GM23338 (cell line): ENCODE data around the gene SDC3. TPM values are rescaled to one million over a fixed set of nuclear protein-coding genes. Genes with fewer than 3 reads are reported as not detected.
A peak's percentile ranks its signal among the peaks of the same experiment; 100 is the strongest.

ENCODE experiments used
- ATAC-seq: fragments of 200-7000 bp; cut with Tn5 transposase; 3 replicates; pipeline ENCODE4 v1.9.1; 2020
- DNase-seq: peaks from one replicate; pipeline ENCODE4 v3.0.0-alpha.2; 2015; ENCODE audit warnings: low spot score
- H2AFZ ChIP-seq: fragments of 200-600 bp; sonication (generic); 2 replicates; pipeline ENCODE4 v1.8.0; 2016; ENCODE audit warnings: antibody characterized with exemption, mild to moderate bottlenecking, moderate library complexity
- H3F3A ChIP-seq: fragments of 200-600 bp; sonication (generic); replicated peaks from 2 replicates; pipeline ENCODE4 v1.8.0; 2017; ENCODE audit warnings: antibody characterized with exemption, mixed run types, low read depth
- H3K27ac ChIP-seq: fragments of 200-600 bp; sonication (generic); 2 replicates; pipeline ENCODE4 v1.6.1; 2016; ENCODE audit warnings: low read depth
- H3K27me3 ChIP-seq: fragments of 200-600 bp; sonication (generic); 2 replicates; pipeline ENCODE4 v1.8.0; 2016; ENCODE audit warnings: mild to moderate bottlenecking, mixed run types, moderate library complexity; ENCODE audit not compliant: insufficient read depth
- H3K36me3 ChIP-seq: fragments of 200-600 bp; sonication (generic); 2 replicates; pipeline ENCODE4 v1.8.0; 2016; ENCODE audit warnings: mild to moderate bottlenecking; ENCODE audit not compliant: insufficient read depth
- H3K4me1 ChIP-seq: fragments of 200-600 bp; sonication (generic); 2 replicates; pipeline ENCODE4 v1.8.0; 2016; ENCODE audit warnings: mild to moderate bottlenecking, moderate library complexity; ENCODE audit not compliant: insufficient read depth
- H3K4me2 ChIP-seq: fragments of 200-600 bp; sonication (generic); 2 replicates; pipeline ENCODE4 v1.7.1; 2017; ENCODE audit warnings: mixed run types
- H3K4me3 ChIP-seq: fragments of 200-600 bp; sonication (generic); 2 replicates; pipeline ENCODE4 v1.6.1; 2016; ENCODE audit warnings: mixed run types
- H3K79me2 ChIP-seq: fragments of 200-600 bp; sonication (generic); replicated peaks from 2 replicates; pipeline ENCODE4 v1.8.0; 2017; ENCODE audit warnings: mild to moderate bottlenecking; ENCODE audit not compliant: insufficient read depth
- H3K9me2 ChIP-seq: fragments of 200-600 bp; sonication (generic); 2 replicates; pipeline ENCODE4 v1.8.0; 2017; ENCODE audit not compliant: insufficient read depth
- H4K20me1 ChIP-seq: fragments of 200-600 bp; sonication (generic); replicated peaks from 2 replicates; pipeline ENCODE4 v1.8.0; 2017; ENCODE audit warnings: mild to moderate bottlenecking; ENCODE audit not compliant: insufficient read depth
- H3K27ac Mint-ChIP-seq: 2 replicates; pipeline ENCODE4 v1.8.0; 2020; ENCODE audit warnings: inconsistent platforms, mild to moderate bottlenecking, moderate library complexity, mixed read lengths
- H3K27me3 Mint-ChIP-seq: 3 replicates; pipeline ENCODE4 v1.8.0; 2022; ENCODE audit warnings: low read depth, mild to moderate bottlenecking, moderate library complexity, mixed read lengths, inconsistent platforms; ENCODE audit not compliant: insufficient read depth, poor library complexity
- H3K36me3 Mint-ChIP-seq: 3 replicates; pipeline ENCODE4 v1.8.0; 2021; ENCODE audit warnings: low read depth, mild to moderate bottlenecking, inconsistent platforms, moderate library complexity, mixed read lengths
- H3K4me1 Mint-ChIP-seq: 3 replicates; pipeline ENCODE4 v1.8.0; 2020; ENCODE audit warnings: mild to moderate bottlenecking, inconsistent platforms, mixed read lengths
- H3K4me3 Mint-ChIP-seq: 3 replicates; pipeline ENCODE4 v1.8.0; 2021; ENCODE audit warnings: moderate library complexity, mild to moderate bottlenecking, inconsistent platforms, mixed read lengths
- H3K9me3 Mint-ChIP-seq: 3 replicates; pipeline ENCODE4 v1.8.0; 2020; ENCODE audit warnings: moderate library complexity, mild to moderate bottlenecking, inconsistent platforms, mixed read lengths
- CREB1 ChIP-seq: fragments of 250-450 bp; sonication (Bioruptor Pico); IDR thresholded peaks from 2 replicates; pipeline ENCODE4 v1.5.0; 2020; ENCODE audit warnings: low read depth, mild to moderate bottlenecking, moderate library complexity
- CTCF ChIP-seq, 2 experiments: fragments of 200-600 bp in 1 of 2; sonication (generic) in 1 of 2; conservative IDR thresholded peaks; 2 replicates each; pipeline versions ENCODE4 v1.5.1 to v1.6.1; 2016 to 2017; ENCODE audit warnings: antibody characterized with exemption in 2 of 2, low read depth in 2 of 2, mild to moderate bottlenecking in 2 of 2, moderate library complexity in 1 of 2
- ETS1 ChIP-seq: IDR thresholded peaks from 2 replicates; pipeline ENCODE4 v1.6.1; 2016; ENCODE audit warnings: antibody characterized with exemption
- EZH2 ChIP-seq: fragments of 200-600 bp; sonication (generic); IDR thresholded peaks from one replicate; pipeline ENCODE4 v1.8.0; 2017; ENCODE audit warnings: antibody characterized with exemption, mild to moderate bottlenecking, low read depth; ENCODE audit not compliant: unreplicated experiment
- JUNB ChIP-seq: IDR thresholded peaks from one replicate; pipeline ENCODE4 v1.6.1; 2016; ENCODE audit warnings: antibody characterized with exemption; ENCODE audit not compliant: unreplicated experiment
- NANOG ChIP-seq: IDR thresholded peaks from 2 replicates; pipeline ENCODE4 v1.6.1; 2016; ENCODE audit warnings: antibody characterized with exemption, borderline replicate concordance
- POLR2AphosphoS5 ChIP-seq: IDR thresholded peaks from 2 replicates; pipeline ENCODE4 v1.6.1; 2016; ENCODE audit warnings: antibody characterized with exemption, low read depth
- REST ChIP-seq: IDR thresholded peaks from one replicate; pipeline ENCODE4 v1.6.1; 2018; ENCODE audit warnings: antibody characterized with exemption; ENCODE audit not compliant: unreplicated experiment
- ZNF331 ChIP-seq: fragments of 250-450 bp; sonication (Bioruptor Pico); IDR thresholded peaks from 2 replicates; pipeline ENCODE4 v1.5.0; 2020; ENCODE audit warnings: low read depth, mild to moderate bottlenecking, moderate library complexity
- ZNF462 ChIP-seq: fragments of 250-450 bp; sonication (Bioruptor Pico); IDR thresholded peaks from 2 replicates; pipeline ENCODE4 v1.5.0; 2020; ENCODE audit warnings: mild to moderate bottlenecking, moderate library complexity
- polyA plus RNA-seq: library from polyadenylated mRNA; unstranded; fragments of >200 nt; fragmentation: Nextera tagmentation; extraction: Ambion mirVana; gene quantifications from 2 replicates; pipeline ENCODE4 v1.2.1, GENCODE V29; 2016
- total RNA-seq: library from RNA; depleted of rRNA; stranded (reverse); fragments of >200 nt; shearing (Covaris generic); gene quantifications from 2 replicates; pipeline ENCODE4 v1.2.3, GENCODE V29; 2014

Gene SDC3
- total and polyA plus RNA-seq, 2 experiments from 2014 or later, result 5.2 to 29.7 TPM

GRCh38 chr1:30920827-30921226 lies 12.3 kb upstream of the SDC3 start (continued):
- no peak for TF ChIP-seq ZNF331 (CRISPR knock-in tag)
- TF ChIP-seq EZH2, result no peak

GRCh38 chr1:30919025-30919881 lies 10.7 kb upstream of the SDC3 start:
- no peaks in the 10 kb centered on the region; the same call in 2 of the 3 replicates for H3K9me3 Mint-ChIP-seq
- no peaks in the 10 kb centered on the region for H3K36me3 Mint-ChIP-seq
- H3K27me3 Mint-ChIP-seq, result peaks cover 5% of the 10 kb centered on the region
- ATAC-seq (no peak; the same call in 2 of the 3 replicates), DNase-seq (peak; percentile 44)
- Histone ChIP-seq H3F3A (no peaks in the 10 kb centered on the region), H3K36me3 (no peaks in the 10 kb centered on the region), H3K4me3 (no peak overlapping the region), H3K79me2 (no peaks in the 10 kb centered on the region), H2AFZ (peak overlapping the region; percentile 20; the same call in 1 of the 2 replicates), H4K20me1 (no peaks in the 10 kb centered on the region), H3K27ac (no peak overlapping the region), H3K27me3 (no peaks in the 10 kb centered on the region), H3K9me2 (no peaks in the 10 kb centered on the region), H3K4me1 (no peaks in the 10 kb centered on the region), H3K4me2 (no peak overlapping the region)
- H3K4me3 Mint-ChIP-seq, result no peak overlapping the region
- H3K4me1 Mint-ChIP-seq, result peaks cover 4% of the 10 kb centered on the region; the same call in 2 of the 3 replicates
- TF ChIP-seq ETS1 (no peak), NANOG (no peak), POLR2AphosphoS5 (no peak), CTCF (conservative IDR thresholded peaks at IDR 0.05; ENCODE audit: low read depth in 2 of 2) (no peak), REST (no peak), JUNB (no peak), CREB1 (no peak), ZNF462 (CRISPR knock-in tag) (no peak)
- H3K27ac Mint-ChIP-seq, result peak overlapping the region; percentile 86; the same call in 1 of the 2 replicates
